ENCODE data around the gene EXOC3L4. TPM values are rescaled to one million over a fixed set of nuclear protein-coding genes. Genes with fewer than 3 reads are reported as not detected.

EXOC3L4 gene
- total and polyA plus RNA-seq, 2 experiments from 2014 or later: not detected

DNA sequence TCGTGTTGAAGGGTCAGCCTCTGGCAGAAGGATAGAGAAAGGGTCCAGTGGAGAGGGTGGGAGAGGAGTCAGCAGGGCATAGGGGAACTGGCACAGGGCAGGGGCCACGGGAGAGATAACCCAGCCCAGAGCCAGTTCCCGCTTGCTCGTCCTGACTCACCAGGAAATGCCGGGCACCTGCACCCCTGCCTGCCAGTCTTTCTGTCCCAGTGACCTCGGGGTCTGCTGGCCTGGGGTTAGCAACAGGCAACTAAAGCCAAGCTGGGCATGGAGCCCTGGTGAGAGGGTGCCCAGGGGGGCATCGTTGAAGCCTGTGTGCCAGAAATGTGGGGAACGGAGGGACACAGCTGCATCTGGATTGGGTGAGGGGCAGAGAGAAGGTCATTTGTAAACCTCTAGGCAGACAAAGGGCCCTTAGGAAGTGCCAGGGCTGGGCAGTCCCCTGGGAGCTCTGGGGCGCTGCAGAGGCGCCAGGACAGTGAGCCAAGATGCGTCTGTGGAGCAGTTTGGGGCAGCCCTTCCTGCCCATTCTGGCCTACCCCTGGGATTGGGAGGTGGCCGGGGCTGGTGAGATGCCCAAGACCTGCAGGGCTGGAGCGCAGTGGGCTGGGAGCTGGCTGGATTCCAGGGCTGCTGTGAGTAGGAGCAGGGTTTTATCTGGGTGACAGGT is 34.2 kb downstream of the EXOC3L4 start:
- no peaks in the 10 kb centered on the region for H3K9me3 ChIP-seq (ENCODE audit: low read depth)
- H3K9ac ChIP-seq: no peak overlapping the region
- no peaks in the 10 kb centered on the region for H4K20me1 ChIP-seq (ENCODE audit: insufficient read depth)
- no peaks in the 10 kb centered on the region for H3F3A ChIP-seq (ENCODE audit: insufficient read depth)
- no peaks in the 10 kb centered on the region for H3K9me2 ChIP-seq (ENCODE audit: insufficient read depth)
- no peaks in the 10 kb centered on the region for H3K27me3 ChIP-seq (replicated peaks; ENCODE audit: insufficient read depth)
- H2AFZ ChIP-seq: no peak overlapping the region
- TF ChIP-seq EZH2phosphoT487 (IDR thresholded peaks at IDR 0.05; ENCODE audit: insufficient read depth, low read depth) (no peak), EZH2 (IDR thresholded peaks at IDR 0.05; ENCODE audit: insufficient read depth, poor library complexity, severe bottlenecking) (no peak)
- DNase-seq: no peak
- H3K36me3 ChIP-seq (ENCODE audit: low read depth): no peaks in the 10 kb centered on the region
- H3K4me3 ChIP-seq: no peak overlapping the region
- no peaks in the 10 kb centered on the region for H3K4me1 ChIP-seq (ENCODE audit: insufficient read depth)
- H3K79me2 ChIP-seq (ENCODE audit: insufficient read depth): no peaks in the 10 kb centered on the region
- in situ Hi-C loops (cut with MboI): no loop called here
- no peak overlapping the region for H3K4me2 ChIP-seq (ENCODE audit: unreplicated experiment)
- H3K27ac ChIP-seq: no peak overlapping the region
- WGBS, 2 experiments (ENCODE audit: low coverage in 1 of 2, low lambda C conversion rate in 2 of 2, missing lambda C conversion rate in 2 of 2): 71 to 78% methylated on average over 13 of the region's 13 CpGs

DNA sequence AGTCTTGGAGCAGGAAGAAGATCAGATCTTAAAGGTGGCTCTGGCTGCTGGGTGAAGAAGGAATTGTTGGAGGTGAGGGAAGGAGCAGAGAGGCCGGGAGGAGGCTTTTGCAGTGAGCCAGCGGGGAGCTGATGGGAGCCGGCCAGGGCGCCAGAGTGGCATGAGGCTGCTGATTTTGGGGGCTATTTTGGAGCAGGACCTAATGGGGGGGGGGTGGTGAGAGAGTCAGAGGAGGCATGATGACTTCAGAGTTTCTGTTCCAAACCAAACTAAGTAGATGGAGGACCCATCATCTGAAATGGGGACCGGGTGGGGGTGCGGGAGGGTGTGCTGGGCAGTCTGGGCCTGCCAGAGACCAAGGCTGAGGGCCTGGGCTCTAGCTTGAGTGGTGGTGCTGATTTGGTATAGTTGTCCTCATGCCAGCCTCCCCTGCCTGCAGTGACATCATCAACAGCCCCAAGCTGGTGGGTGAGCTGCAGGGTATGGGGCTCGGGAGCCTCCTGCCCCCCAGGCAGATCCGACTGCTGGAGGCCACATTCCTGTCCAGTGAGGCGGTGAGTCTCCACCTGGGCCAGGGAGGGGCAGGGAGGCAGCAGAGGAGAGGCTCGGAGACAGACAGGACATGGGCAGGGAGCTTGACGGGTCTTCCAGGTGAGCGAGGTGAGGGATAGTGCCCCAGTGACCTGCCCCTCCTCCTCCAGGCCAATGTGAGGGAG is 34.9 kb downstream of the EXOC3L4 start:
- Histone ChIP-seq H3K4me2 (ENCODE audit: unreplicated experiment) (no peak overlapping the region), H3K4me1 (ENCODE audit: insufficient read depth) (no peaks in the 10 kb centered on the region), H4K20me1 (ENCODE audit: insufficient read depth) (no peaks in the 10 kb centered on the region), H3K36me3 (ENCODE audit: low read depth) (no peaks in the 10 kb centered on the region), H3F3A (ENCODE audit: insufficient read depth) (no peaks in the 10 kb centered on the region), H3K9me3 (ENCODE audit: low read depth) (no peaks in the 10 kb centered on the region), H3K9me2 (ENCODE audit: insufficient read depth) (no peaks in the 10 kb centered on the region), H3K27ac (no peak overlapping the region), H3K79me2 (ENCODE audit: insufficient read depth) (no peaks in the 10 kb centered on the region), H2AFZ (no peak overlapping the region), H3K27me3 (replicated peaks; ENCODE audit: insufficient read depth) (no peaks in the 10 kb centered on the region), H3K4me3 (no peak overlapping the region), H3K9ac (no peak overlapping the region)
- 89% methylated on average over 12 of the region's 12 CpGs for WGBS, 2 experiments (ENCODE audit: low coverage in 1 of 2, low lambda C conversion rate in 2 of 2, missing lambda C conversion rate in 2 of 2)
- TF ChIP-seq EZH2phosphoT487 (IDR thresholded peaks at IDR 0.05; ENCODE audit: insufficient read depth, low read depth) (no peak), EZH2 (IDR thresholded peaks at IDR 0.05; ENCODE audit: insufficient read depth, poor library complexity, severe bottlenecking) (no peak)
- DNase-seq: no peak
- in situ Hi-C loops (cut with MboI): no loop called here

DNA sequence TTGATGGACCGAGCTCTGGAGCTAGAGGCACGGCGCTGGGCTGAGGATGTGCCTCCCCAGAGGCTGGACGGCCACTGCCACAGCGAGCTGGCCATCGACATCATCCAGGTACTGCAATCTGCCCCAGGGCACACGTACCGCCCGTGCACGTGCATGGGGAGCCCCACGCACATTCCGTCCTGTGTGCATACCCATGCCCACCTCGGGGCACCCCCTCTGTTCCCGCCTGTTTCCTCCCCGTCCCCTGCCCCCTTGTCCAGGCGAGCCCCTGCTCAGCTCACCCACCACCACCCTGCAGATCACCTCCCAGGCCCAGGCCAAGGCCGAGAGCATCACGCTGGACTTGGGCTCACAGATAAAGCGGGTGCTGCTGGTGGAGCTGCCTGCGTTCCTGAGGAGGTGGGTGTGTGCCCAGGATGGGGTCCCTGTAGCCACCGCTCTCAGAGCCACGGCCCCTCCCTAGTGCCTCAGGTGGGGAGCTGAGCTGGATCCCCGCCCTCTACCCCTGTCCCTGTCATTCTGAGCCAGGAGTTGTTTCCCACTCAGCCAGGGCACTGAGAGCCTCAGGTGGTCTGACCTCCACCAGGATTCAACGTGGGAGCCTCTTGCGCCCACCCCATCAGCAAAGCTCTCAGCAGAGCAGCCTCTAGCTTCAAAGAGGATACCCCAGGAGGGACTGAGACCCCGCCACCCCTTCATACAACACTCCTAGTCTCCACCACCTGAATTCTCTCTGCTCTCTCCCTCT is 35.7 kb downstream of the EXOC3L4 start:
- no peak overlapping the region for H3K9ac ChIP-seq
- H2AFZ ChIP-seq: no peak overlapping the region
- H3K9me2 ChIP-seq (ENCODE audit: insufficient read depth): no peaks in the 10 kb centered on the region
- no peaks in the 10 kb centered on the region for H3K9me3 ChIP-seq (ENCODE audit: low read depth)
- H3K27ac ChIP-seq: no peak overlapping the region
- H3K4me1 ChIP-seq (ENCODE audit: insufficient read depth): no peaks in the 10 kb centered on the region
- no peak overlapping the region for H3K4me2 ChIP-seq (ENCODE audit: unreplicated experiment)
- no peaks in the 10 kb centered on the region for H3K36me3 ChIP-seq (ENCODE audit: low read depth)
- no peaks in the 10 kb centered on the region for H4K20me1 ChIP-seq (ENCODE audit: insufficient read depth)
- no peak for DNase-seq
- H3K4me3 ChIP-seq: no peak overlapping the region
- 89 to 93% methylated on average over 17 to 26 of the region's 26 CpGs for WGBS, 2 experiments (ENCODE audit: low coverage in 1 of 2, low lambda C conversion rate in 2 of 2, missing lambda C conversion rate in 2 of 2)
- H3K79me2 ChIP-seq (ENCODE audit: insufficient read depth): no peaks in the 10 kb centered on the region
- H3F3A ChIP-seq (ENCODE audit: insufficient read depth): no peaks in the 10 kb centered on the region
- TF ChIP-seq EZH2 (IDR thresholded peaks at IDR 0.05; ENCODE audit: insufficient read depth, poor library complexity, severe bottlenecking) (no peak), EZH2phosphoT487 (IDR thresholded peaks at IDR 0.05; ENCODE audit: insufficient read depth, low read depth) (no peak)
- no peaks in the 10 kb centered on the region for H3K27me3 ChIP-seq (replicated peaks; ENCODE audit: insufficient read depth)
- in situ Hi-C loops (cut with MboI): no loop called here

DNA sequence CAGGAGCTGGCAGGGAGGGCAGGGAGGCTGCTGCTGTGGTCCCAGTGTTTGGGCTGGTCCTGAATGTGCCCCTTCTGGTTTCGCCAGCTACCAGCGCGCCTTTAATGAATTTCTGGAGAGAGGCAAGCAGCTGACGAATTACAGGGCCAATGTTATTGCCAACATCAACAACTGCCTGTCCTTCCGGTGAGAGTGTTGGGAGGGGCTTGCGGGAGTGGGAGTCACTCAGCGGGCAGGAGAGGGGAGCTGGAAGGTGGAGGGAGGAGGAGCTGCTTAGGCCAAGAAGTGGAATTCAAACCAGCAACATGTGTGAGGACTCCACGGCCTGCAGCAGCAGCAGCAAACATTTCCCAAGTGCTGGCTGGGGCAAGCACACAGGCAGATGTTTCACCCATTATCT is 36.4 kb downstream of the EXOC3L4 start:
- peak; percentile 29 for DNase-seq
- no peak for TF ChIP-seq EZH2phosphoT487 (IDR thresholded peaks at IDR 0.05; ENCODE audit: insufficient read depth, low read depth)
- Histone ChIP-seq H2AFZ (no peak overlapping the region), H3K27me3 (replicated peaks; ENCODE audit: insufficient read depth) (no peaks in the 10 kb centered on the region), H3K9me2 (ENCODE audit: insufficient read depth) (no peaks in the 10 kb centered on the region), H3K36me3 (ENCODE audit: low read depth) (no peaks in the 10 kb centered on the region), H3F3A (ENCODE audit: insufficient read depth) (no peaks in the 10 kb centered on the region), H3K4me1 (ENCODE audit: insufficient read depth) (no peaks in the 10 kb centered on the region), H3K27ac (no peak overlapping the region), H3K79me2 (ENCODE audit: insufficient read depth) (no peaks in the 10 kb centered on the region), H3K9me3 (ENCODE audit: low read depth) (no peaks in the 10 kb centered on the region), H4K20me1 (ENCODE audit: insufficient read depth) (no peaks in the 10 kb centered on the region), H3K4me2 (ENCODE audit: unreplicated experiment) (no peak overlapping the region), H3K9ac (no peak overlapping the region), H3K4me3 (no peak overlapping the region)
- in situ Hi-C loops (cut with MboI): no loop called here
- 70 to 73% methylated on average over 8 of the region's 8 CpGs for WGBS, 2 experiments (ENCODE audit: low coverage in 1 of 2, low lambda C conversion rate in 2 of 2, missing lambda C conversion rate in 2 of 2)

Measured in GM23248 (cell line).